ENCODE data around the gene RNF121.
"Not testable (repeated sequence)": the region's sequence is repeated elsewhere in the genome, so short reads cannot be mapped to it uniquely, and the experiment has no call there.

RNF121 gene

DNA sequence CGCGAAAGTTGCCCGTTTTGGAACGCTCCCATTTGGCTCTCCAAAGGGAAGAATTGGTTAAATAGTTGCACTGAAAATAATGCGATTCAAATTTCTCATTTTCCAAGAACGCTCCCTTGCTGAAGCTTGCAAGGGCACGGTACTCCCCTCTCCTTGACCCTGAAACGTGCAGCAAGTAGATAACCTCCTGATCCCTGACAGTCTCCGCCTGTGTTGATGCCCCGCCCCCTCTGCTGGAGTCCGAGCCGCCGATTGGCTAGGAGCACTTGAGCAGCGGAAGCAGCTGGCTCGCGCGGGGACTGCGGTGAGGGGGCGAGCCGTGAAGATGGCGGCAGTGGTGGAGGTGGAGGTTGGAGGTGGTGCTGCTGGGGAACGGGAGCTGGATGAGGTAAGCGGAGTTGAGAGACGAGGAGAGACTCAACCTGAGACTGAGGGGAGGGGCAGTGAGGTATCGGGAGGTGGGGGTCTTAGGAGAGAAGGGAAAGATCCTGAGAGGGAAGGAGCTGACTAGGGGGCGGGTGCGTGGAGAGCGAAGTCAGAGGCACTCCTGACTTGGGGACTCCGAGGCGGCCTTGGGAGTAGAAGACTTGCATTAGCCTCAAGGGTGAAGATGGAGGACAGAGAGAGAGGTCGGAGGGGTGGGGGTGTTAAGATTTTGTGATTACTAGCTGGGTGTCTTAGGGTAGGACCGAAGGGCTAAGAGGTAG, at the start of gene RNF121:
TSS of gene RNF121 (plus strand) at position 310 of the 707 bp plus-strand sequence. CDS start at position 326, 16 bp downstream.
- DNase-seq (ENCODE audit: low spot score) = peak; percentile 93

DNA sequence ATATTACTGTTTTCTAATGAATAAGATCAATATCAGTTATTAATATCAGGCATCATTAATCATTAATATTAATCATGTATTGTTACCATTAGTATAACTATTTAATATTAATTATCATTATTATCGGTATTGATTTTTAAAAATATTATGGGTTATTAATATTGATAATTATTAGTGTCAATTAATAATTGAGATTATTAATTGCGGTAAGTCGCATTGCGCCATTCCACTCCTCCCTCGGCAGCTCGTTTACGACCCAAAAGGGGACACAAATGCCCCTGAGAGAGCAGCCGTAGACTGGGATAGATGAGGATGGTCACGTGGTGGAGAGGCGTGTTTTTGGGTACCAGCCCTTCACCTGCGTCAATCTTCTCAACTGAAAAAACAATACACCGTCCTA, 43.0 kb upstream of the RNF121 start:
- DNase-seq (ENCODE audit: low spot score) = not testable (repeated sequence)

DNA sequence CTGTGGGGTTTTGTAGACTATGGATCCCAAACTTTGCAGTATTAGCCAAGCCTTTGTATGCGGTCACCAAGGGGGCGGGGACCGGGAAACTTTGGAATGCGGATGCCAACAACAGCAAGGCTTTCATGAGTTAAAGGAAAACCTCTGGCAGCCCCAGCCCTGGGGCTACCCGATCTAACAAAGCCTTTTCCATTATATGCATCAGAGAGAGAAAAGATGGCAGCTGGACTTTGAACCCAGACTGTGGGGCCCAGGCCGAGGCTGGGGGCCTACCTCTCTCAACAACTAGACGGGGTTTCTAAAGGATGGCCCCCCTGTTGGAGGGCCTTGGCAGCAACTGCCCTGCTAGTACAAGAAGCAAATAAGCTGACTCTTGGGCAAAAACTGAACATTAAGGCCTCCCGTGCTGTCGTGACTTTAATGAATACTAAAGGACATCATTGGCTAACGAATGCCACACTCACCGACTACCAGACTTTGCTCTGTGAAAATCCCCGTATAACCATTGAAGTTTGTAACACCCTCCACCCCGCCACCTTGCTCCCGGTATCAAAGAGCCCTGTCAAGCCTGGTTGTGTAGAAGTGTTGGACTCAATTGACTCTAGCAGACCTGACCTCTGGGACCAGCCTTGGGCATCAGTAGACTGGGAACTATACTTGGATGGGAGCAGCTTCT, 40.4 kb upstream of the RNF121 start:
- DNase-seq (ENCODE audit: low spot score) = not testable (repeated sequence)

DNA sequence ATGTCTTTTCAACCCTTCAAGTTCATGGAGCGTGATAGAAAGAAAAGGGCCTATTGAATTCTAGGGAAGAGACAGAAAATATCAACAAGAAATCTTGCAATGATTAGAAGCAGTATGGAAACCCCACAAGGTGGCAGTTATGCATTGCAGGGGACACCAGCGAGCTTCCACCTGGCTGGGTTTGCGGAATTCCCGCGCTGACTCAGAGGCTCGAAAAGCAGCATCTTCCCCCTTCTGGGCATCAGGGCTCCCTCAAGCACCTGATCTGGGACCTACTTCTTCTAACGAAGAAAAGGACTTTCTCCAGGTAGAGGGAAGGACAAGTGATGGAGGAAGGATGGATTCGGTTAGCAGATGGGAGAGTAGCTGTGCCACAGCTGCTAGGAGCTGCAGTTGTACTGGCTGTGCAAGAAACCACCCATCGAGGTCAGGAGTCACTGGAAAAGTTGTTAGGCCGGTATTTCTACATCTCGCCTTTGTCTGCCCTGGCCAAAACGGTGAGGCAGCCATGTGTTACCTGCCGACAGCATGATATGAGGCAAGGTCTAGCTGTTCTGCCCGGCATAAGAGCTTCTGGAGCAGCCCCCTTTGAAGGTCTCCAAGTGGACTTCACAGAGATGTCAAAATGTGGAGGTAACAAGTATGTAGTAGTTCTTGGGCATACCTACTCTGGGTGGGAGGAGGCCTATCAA, 39.5 kb upstream of the RNF121 start:
- DNase-seq (ENCODE audit: low spot score) = not testable (repeated sequence)

DNA sequence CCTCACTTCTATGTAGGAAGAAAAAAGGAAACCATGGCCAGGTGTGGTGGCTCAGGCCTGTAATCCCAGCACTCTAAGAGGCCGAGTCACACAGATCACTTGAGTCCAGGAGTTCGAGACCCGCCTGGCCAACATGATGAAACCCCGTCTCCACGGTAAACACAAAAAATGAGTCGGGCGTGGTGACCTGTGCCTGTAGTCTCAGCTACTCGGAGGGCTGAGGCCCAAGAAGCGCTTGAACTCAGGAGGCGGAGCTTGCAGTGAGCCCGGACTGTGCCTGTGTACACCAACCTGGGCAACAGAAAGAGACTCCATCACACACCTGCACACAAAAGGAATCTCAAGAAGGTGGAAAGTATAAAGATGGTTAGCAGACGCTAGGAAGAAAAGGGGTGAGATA, 32.9 kb upstream of the RNF121 start:
- DNase-seq (ENCODE audit: low spot score) = no peak

DNA sequence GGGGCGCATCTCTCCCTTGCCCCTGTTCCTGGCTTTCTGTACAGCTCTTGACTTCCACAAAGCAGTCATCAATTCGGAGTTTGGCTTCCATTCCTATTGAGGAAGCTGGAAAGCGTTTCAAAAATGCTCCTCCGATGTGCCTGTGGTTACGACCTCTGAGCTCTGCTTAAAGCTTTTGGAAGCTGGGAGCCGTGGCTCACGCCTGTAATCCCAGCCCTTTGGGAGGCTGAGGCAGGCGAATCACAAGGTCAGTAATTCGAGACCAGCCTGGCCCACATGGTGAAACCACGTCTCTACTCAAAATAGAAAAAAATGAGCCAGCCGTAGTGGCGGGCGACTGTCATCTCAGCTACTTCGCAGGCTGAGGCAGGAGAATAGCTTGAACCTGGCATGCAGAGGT, 27.7 kb upstream of the RNF121 start:
- DNase-seq (ENCODE audit: low spot score) = not testable (repeated sequence)

DNA sequence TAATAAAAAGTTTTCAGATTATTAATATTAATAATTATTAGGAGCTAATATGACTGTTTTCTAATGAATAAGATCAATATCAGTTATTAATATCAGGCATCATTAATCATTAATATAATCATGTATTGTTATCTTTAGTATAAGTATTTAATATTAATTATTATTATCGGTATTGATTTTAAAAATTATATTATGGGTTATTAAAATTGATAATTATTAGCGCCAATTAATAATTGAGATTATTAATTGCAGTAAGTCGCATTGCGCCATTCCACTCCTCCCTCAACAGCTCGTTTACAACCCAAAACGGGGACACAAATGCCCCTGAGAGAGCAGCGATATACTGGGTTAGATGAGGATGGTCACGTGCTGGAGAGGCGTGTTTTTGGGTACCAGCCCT, 20.6 kb upstream of the RNF121 start:
- DNase-seq (ENCODE audit: low spot score) = no peak

DNA sequence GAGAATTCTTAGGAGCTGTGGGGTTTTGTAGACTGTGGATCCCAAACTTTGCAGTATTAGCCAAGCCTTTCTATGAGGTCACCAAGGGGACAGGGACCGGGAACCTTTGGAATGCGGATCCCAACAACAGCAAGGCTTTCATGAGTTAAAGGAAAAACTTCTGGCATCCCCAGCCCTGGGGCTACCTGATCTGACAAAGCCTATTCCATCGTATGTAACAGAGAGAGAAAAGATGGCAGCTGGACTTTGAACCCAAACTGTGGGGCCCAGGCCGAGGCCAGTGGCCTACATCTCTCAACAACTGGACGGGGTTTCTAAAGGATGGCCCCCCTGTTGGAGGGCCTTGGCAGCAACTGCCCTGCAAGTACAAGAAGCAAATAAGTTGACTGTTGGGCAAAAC, 18.1 kb upstream of the RNF121 start:
- DNase-seq (ENCODE audit: low spot score) = not testable (repeated sequence)

DNA sequence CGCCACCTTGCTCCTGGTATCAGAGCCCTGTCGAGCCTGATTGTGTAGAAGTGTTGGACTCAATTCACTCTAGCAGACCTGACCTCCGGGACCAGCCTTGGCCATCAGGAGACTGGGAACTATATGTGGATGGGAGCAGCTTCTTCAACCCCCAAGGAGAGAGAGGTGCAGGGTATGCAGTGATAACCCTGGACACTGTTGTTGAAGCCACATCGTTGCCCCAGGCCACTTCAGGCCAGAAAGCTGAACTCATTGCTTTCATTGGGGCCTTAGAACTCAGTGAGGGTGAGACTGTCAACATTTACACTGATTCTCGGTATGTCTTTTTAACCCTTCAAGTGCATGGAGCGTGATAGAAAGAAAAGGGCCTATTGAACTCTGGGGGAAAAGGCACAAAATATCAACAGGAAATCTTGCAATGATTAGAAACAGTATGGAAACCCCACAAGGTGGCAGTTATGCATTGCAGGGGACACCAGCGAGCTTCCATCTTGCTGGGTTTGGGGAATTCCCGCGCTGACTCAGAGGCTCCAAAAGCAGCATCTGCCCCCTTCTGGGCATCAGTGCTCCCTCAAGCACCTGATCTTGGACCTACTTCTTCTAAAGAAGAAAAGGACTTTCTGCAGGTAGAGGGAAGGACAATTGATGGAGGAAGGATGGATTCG, 17.4 kb upstream of the RNF121 start:
- not testable (repeated sequence) for DNase-seq (ENCODE audit: low spot score)

DNA sequence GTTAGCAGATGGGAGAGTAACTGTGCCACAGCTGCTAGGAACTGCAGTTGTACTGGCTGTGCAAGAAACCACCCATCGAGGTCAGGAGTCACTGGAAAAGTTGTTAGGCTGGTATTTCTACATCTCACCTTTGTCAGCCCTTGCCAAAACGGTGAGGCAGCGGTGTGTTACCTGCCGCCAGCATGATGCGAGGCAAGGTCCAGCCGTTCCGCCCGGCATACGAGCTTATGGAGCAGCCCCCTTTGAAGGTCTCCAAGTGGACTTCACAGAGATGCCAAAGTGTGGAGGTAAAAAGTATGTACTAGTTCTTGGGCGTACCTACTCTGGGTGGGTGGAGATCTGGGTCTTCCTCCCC, 16.9 kb upstream of the RNF121 start:
- DNase-seq (ENCODE audit: low spot score) = not testable (repeated sequence)

DNA sequence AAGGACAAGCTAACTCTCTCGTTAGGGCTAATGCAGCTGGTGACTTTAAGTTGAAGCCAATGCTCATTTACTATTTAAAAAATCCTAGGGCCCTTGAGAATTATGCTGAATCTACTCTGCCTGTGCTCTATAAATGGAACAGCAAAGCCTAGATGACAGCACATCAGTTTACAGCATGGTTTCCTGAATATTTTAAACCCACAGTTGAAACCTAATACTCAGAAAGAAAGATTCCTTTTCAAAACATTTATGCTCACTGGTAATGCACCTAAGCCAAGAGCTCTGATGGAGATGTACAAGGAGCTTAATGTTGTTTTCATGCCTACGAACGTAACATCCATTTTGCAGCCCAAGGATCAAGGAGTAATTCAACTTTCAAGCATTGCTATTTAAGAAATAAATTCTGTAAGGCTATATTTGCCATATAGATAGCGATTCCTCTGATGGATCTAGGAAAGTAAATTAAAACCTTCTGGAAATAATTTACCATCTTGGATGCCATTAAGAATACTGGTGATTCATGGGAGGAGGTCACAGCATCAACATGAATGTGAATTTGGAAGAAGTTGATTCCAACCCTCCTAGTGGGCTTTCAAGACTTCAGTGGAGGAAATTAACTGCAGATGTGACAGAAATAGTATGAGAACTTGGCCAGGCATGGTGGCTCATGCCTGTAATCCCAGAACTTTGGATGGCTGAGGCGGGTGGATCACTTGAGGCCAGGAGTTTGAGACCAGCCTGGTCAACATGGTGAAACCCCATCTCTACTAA, 14.9 kb upstream of the RNF121 start:
- DNase-seq (ENCODE audit: low spot score) = no peak

DNA sequence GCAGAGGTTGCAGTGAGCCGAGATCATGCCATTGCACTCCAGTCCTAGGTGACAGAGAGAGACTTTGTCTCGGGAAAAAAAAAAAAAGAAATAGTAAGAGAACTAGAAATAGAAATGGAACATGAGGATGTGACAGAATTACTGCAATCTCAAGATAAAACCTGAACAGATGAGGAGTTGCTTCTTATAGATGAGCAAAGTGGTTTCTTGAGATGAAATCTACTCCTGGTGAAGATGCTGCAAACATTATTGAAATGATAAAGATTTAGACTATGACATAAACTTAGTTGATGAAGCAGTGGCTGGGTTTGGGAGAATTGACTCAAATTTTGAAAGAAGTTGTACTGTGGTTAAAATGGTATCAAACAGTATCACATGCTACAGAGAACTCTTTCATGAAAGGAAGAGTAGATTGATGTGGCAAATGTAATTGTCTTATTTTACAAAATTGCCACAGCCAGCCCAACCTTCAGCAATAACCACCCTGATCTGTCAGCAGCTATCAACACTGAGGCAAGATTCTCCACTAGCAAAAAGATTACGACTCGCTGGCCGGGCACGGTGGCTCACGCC, 14.1 kb upstream of the RNF121 start:
- no peak for DNase-seq (ENCODE audit: low spot score)

DNA sequence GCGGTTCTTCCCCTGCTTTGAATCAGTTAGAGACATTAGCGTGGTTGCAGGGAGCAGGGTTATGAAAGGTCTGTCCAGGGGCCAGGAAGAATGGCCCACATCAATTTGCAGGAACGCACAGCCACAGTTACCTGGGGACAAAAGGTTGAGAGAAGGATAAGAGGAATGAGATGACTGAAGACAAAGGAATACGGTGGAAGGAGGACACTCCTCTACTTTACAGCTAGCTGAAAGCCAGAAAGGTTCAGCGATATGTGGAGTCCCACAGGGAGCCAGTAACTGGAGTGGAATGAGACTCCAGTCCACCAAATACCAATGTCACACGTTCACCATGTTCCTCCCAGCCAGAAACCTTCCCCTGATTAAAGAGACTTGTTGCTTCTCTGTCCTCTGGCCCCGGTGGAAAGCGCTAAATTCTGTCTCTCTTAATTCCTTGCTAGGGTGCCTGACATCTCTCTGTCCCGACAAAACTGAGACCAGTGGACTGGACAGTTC, 11.2 kb upstream of the RNF121 start:
- no peak for DNase-seq (ENCODE audit: low spot score)

DNA sequence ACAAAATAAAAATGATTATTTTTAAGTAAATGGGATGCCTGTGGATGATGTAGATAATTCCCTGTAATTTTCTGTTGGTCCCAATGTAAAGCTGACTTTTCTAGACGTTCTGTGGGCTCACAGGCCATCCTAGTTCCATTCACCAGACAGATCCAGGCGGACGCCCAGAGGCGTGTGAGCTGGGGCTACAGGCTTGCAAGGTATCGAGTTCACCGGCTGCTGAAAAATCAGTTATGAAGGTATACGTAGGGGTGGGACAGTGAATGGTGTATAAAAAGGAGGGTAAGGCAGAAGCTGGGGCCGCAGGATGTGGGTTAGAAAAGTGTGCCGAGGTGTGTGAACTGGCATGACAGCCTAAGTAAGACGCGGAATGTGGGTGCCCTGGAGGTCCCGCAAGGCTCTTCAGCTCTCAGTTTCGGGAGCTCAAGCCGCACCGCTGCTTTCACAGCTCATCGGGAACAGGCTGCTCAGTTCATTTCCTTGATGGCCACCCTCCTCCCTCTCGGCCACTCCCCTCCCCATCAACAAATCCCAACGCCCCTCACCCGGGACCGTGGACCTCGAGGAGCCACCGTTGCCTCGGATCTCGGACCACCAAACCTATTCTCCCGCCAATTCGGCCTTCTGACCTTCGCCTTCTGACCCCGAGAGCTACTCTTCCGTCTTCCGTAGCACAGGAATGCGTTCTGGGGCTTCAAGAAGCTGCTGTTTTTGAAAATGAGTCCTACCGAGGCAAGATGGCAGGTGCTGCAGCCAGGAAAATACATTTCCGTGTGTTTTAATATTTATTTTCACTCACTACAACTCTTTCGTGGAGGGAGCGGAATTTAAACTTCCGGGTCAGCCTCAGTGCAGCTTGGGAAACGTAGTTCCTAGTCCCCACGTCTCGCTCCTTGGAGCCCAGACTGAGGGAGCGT, 768 bp upstream of the RNF121 start, which contains the start of gene XNDC1N:
TSS of gene XNDC1N (minus strand) at position 775 of the 917 bp plus-strand sequence. CDS start 5,241 bp downstream, outside the sequence.
- peak; percentile 90 for DNase-seq (ENCODE audit: low spot score)

DNA sequence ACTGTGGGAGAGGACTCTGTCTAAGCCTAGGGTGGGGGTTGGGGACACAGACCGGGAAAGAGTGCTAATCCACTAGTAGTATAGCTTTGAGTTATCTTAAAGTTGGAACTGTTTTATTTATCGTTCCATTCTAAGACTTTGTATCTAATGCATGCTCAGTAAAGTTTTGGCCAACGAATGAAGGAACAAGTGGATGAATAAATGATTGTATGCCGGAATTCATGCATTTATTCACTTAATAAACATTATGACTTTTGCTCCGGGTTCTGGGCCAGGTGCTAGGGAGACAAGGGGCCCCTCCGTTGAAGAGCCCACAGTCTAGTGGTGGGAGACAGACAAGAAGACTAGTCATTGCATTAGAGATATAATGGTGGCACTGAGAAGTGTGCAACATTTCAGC, 645 bp downstream of the RNF121 start:
- DNase-seq (ENCODE audit: low spot score) = no peak

DNA sequence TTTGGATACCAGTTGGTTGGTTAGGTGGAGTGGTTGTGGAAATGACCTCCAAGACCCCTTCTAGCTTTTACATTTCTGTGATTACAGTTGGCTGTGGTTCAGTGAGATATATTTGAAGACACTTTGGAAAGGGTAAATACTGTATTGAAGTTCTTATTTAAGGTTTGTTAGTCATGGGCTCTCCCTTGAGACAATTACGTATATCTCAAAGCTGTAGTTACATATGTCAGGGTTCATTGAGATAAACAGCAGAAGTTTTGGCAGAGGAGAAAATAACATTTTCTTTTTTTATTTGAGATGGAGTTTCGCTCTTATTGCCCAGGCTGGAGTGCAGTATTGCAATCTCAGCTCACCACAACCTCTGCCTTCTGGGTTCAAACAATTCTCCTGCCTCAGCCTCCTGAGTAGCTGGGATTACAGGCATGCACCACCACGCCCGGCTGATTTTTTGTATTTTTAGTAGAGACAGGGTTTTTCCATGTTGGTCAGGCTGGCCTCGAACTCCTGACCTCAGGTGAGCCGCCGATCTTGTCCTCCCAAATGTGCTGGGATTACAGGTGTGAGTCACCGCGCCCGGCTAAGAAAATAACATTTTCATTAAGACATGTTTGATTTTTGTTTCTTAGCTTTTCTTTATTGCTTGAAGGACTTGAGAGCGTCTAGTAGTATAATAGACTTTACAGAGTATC, 1.9 kb downstream of the RNF121 start:
- DNase-seq (ENCODE audit: low spot score) = no peak

DNA sequence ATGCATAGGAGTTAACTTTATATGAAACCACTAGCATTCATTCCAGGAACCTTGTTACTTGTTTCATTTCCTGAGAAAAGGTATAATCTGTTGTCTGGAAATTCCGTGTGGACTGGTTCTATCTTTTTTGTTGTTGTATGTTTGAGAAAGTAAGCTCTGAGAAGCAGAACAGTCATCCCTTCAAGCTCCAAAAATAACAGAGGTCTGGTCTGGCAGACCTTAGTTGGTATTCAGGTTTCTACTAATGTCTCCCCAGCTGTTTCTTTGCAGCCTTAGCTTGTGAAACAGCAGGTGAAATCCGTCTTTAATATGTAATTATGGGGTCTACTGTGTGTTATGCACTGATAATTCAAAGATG, 2.4 kb downstream of the RNF121 start:
- DNase-seq (ENCODE audit: low spot score) = no peak

DNA sequence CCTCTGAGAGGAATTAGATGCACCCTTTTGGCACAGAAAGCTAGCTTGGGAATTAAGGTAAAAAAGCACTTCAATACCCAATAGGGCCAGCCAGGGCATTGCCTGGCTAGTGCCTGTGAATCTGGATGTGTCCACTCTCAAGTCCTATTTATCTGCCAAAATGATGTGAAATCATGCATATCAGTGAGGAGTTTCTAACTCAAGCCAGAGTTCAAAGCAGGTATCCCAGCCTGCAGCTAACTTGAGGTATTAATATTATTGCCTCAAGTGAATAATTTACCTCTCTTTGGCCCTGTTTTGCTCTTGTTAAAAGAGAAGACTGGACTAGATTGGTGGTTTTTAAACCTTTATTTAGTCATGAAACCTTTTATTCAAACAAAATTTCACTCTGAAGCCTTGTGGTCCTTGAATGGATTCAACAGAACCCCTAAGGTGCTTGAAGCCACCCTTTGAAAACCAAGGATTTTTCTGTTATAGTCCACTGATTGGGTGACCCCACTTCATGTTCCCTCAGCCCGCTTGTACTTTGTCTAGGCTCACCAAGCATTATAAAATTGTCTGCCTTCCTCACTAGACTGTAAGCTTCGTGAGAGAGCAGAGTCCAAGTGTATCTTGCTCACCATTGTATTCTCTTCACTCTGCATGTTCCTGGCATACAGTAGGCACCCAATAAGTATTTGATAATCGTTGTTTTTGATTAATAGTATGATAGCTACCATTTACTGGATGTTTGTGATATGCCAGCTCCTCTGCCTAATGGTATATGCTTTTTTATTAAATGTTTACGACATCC, 4.5 kb downstream of the RNF121 start:
- DNase-seq (ENCODE audit: low spot score) = no peak

DNA sequence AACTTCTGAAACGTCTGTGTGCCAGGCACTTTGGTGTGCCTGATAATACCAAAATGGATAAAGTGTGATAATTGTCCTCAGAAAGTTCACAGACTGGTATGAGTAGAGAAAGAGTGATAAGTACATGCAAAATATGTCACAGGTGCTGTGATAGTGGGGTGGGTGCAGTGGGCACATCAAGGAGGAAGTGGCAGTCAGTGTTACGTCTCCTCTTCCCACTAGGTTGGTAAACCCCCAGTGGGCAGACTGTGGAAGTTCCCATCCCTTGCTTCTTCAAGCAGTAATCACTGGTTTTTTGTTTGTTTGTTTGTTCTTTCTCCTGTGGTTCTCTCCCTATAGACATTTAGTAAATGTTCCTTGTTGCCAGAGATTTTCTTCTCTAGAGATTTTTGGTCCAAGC, 5.4 kb downstream of the RNF121 start:
- no peak for DNase-seq (ENCODE audit: low spot score)

All from kidney capillary endothelial cell (primary cell).